Heart left ventricle (tissue), 13 donors: ENCODE data around the gene TBC1D20.

Source experiments
- POLR2A ChIP-seq, 2 donors: fragments of 450-650 bp; IDR thresholded peaks; one replicate each; pipeline ENCODE4 v1.6.1; 2017; ENCODE audit warnings: antibody characterized with exemption in 2 of 2, mild to moderate bottlenecking in 2 of 2, moderate library complexity in 2 of 2
- TF ChIP-seq, protein P1 (sequence below), 12 donors: fragments of 200-600 bp; sonication (generic) in 4 of 12; IDR thresholded peaks; one replicate each; pipeline versions ENCODE4 v1.5.0 to v1.8.0; 2018 to 2022; ENCODE audit warnings: antibody characterized with exemption in 12 of 12, mild to moderate bottlenecking in 5 of 12
- donor health status: ischemic (EF 13 %, LVEDD 7.1; RV severe dilation, severe dysfunction).
- donor health status: DM: no; HTN: yes; CAD: no.
- donor health status: DM: no; HTN: no; CAD: no.
- donor health status: ischemic (EF 25% LVEDD 6.9; RV normal size, moderate dysfunction).
- donor health status: ischemic (EF 25% LVEDD 5.7; RV mildly dilated, moderate dysfunction).
- donor health status: ischemic (EF 35%, LVEDD 5.7; RV mildly dilated, moderate dysfunction).
- donor health status: nonischemic (EF 11% LVEDD 7.7; RV severe dilation, severe dysfunction).
- donor health status: DM: yes; HTN: yes; CAD: no.
- donor health status: PGD.
- donor health status: ischemic (EF 29% LVEDD 5.4; RV normal size, mild dysfunction).
- donor health status: nonischemic (EF 23%, LVEDD 6.1; RV moderate dilation, normal function).

DNA sequence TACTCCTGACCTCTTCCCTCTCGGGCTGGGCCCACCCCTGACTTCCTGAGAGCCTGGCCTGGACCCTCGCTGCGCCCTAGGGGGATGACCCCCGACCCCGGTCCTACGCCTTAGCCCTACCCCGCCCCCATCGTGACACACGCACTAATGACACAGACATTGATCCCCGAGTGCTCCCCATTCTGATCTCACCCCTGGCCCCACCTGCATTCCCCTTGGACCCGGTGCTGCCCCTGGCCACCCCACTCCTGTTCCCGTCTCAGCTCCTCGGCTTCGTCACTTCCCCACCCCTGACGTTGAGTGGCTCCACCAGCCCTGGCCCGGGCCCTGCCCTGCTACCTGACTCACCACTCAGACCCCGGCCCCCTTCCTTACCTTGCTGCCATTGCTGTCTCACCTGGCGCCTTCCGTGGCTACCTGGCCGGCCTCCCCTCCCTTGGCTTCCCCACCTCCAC lies 42.1 kb downstream of the TBC1D20 start:
- TF ChIP-seq, protein P1, sequence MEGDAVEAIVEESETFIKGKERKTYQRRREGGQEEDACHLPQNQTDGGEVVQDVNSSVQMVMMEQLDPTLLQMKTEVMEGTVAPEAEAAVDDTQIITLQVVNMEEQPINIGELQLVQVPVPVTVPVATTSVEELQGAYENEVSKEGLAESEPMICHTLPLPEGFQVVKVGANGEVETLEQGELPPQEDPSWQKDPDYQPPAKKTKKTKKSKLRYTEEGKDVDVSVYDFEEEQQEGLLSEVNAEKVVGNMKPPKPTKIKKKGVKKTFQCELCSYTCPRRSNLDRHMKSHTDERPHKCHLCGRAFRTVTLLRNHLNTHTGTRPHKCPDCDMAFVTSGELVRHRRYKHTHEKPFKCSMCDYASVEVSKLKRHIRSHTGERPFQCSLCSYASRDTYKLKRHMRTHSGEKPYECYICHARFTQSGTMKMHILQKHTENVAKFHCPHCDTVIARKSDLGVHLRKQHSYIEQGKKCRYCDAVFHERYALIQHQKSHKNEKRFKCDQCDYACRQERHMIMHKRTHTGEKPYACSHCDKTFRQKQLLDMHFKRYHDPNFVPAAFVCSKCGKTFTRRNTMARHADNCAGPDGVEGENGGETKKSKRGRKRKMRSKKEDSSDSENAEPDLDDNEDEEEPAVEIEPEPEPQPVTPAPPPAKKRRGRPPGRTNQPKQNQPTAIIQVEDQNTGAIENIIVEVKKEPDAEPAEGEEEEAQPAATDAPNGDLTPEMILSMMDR (IDR thresholded peaks at IDR 0.05): no peak
- no peak for TF ChIP-seq POLR2A (IDR thresholded peaks at IDR 0.05)
